Fibroblast of skin of back (primary cell): ENCODE data around the gene GAL3ST1.
A peak's percentile ranks its signal among the peaks of the same experiment; 100 is the strongest.
"Not testable (repeated sequence)": the region's sequence is repeated elsewhere in the genome, so short reads cannot be mapped to it uniquely, and the experiment has no call there.

Source experiments
- DNase-seq: peaks from one replicate; pipeline ENCODE4 v3.0.0-alpha.2; 2013

The GAL3ST1 gene

GRCh38 chr22:30564045-30564760, 10.3 kb downstream of the GAL3ST1 start:
- no peak for DNase-seq

GRCh38 chr22:30562366-30562765, 12.1 kb downstream of the GAL3ST1 start:
- no peak for DNase-seq

GRCh38 chr22:30561402-30562189, 12.9 kb downstream of the GAL3ST1 start:
- no peak for DNase-seq

- not testable (repeated sequence) for DNase-seq
Observed at GRCh38 chr22:30560643-30561202, 13.7 kb downstream of the GAL3ST1 start.

- no peak for DNase-seq
Observed at GRCh38 chr22:30559889-30560288, 14.6 kb downstream of the GAL3ST1 start.

GRCh38 chr22:30557243-30557642, 17.2 kb downstream of the GAL3ST1 start:
- DNase-seq = no peak

GRCh38 chr22:30556388-30556787, 18.1 kb downstream of the GAL3ST1 start:
- no peak for DNase-seq

GRCh38 chr22:30555282-30556210, 18.9 kb downstream of the GAL3ST1 start:
- DNase-seq = no peak

- DNase-seq = no peak
Observed at GRCh38 chr22:30553971-30554370, 20.5 kb downstream of the GAL3ST1 start.

GRCh38 chr22:30552719-30553118, 21.7 kb downstream of the GAL3ST1 start:
- no peak for DNase-seq

GRCh38 chr22:30551813-30552212, 22.7 kb downstream of the GAL3ST1 start:
- not testable (repeated sequence) for DNase-seq

GRCh38 chr22:30547188-30547587, 27.3 kb downstream of the GAL3ST1 start:
- no peak for DNase-seq

GRCh38 chr22:30546616-30547015, 27.8 kb downstream of the GAL3ST1 start, which contains the start of gene SEC14L6:
TSS of gene SEC14L6 (minus strand) at chr22:30546741. CDS start at chr22:30546682, 59 bp downstream.
- DNase-seq = no peak

GRCh38 chr22:30542811-30543188, 31.7 kb downstream of the GAL3ST1 start:
- DNase-seq = no peak

GRCh38 chr22:30541961-30542810, 32.3 kb downstream of the GAL3ST1 start:
- DNase-seq = no peak

GRCh38 chr22:30541511-30541910, 33.0 kb downstream of the GAL3ST1 start:
- DNase-seq = not testable (repeated sequence)

GRCh38 chr22:30539368-30539767, 35.1 kb downstream of the GAL3ST1 start:
- DNase-seq = no peak

GRCh38 chr22:30538280-30538679, 36.2 kb downstream of the GAL3ST1 start:
- peak; percentile 52 for DNase-seq

- no peak for DNase-seq
Observed at GRCh38 chr22:30537083-30537731, 37.3 kb downstream of the GAL3ST1 start.

GRCh38 chr22:30535182-30535581, 39.3 kb downstream of the GAL3ST1 start:
- DNase-seq = no peak
